SK-N-SH (cell line): ENCODE results near the gene TSPAN12. TPM values are rescaled to one million over a fixed set of nuclear protein-coding genes. Genes with fewer than 3 reads are reported as not detected.

Source experiments
- CTCF ChIA-PET: fragments of 300-600, 350-600 bp; formaldehyde crosslinking; extraction: SDS; loops from one replicate; lab custom pipeline; 2021; lab: Yijun Ruan, JAX
- POLR2A ChIA-PET: fragments of 350-600 bp; sonication (Branson Sonifier 250); formaldehyde crosslinking; extraction: SDS; loops from one replicate; lab custom pipeline; 2020; ENCODE audit warnings: antibody characterized with exemption, inconsistent platforms; lab: Yijun Ruan, JAX
- DNase-seq: peaks from one replicate; pipeline ENCODE4 v3.0.0; 2012
- H2AFZ ChIP-seq: fragments of 200-600 bp; sonication (generic); 2 replicates; pipeline ENCODE4 v1.8.1; 2016; ENCODE audit warnings: antibody characterized with exemption, mild to moderate bottlenecking, low read depth
- H3F3A ChIP-seq: fragments of 200-600 bp; sonication (generic); replicated peaks from 2 replicates; pipeline ENCODE3; 2016; ENCODE audit warnings: antibody characterized with exemption, mild to moderate bottlenecking; ENCODE audit not compliant: insufficient read depth
- H3K27ac ChIP-seq, 2 experiments: fragments of 200-500 bp in 1 of 2; fragments of 200-600 bp in 1 of 2; sonication (Bioruptor generic) in 1 of 2; sonication (generic), shearing (Covaris generic) in 1 of 2; 2 replicates each; pipeline versions ENCODE4 v1.5.1 to v1.6.1; 2014 to 2016; ENCODE audit warnings: low read depth in 2 of 2, inconsistent platforms in 1 of 2, low read length in 1 of 2, mild to moderate bottlenecking in 1 of 2, mixed read lengths in 1 of 2
- H3K27me3 ChIP-seq: fragments of 200-600 bp; sonication (generic), shearing (Covaris generic); 2 replicates; pipeline ENCODE4 v1.6.1; 2016; ENCODE audit warnings: mixed run types; ENCODE audit not compliant: insufficient read depth
- H3K36me3 ChIP-seq, 2 experiments: fragments of 200-500 bp in 1 of 2; fragments of 200-600 bp in 1 of 2; sonication (Bioruptor generic) in 1 of 2; sonication (generic) in 1 of 2; replicated peaks in 1 of 2; 2 replicates each; pipeline versions ENCODE3 to v1.5.1; 2014 to 2016; ENCODE audit warnings: low read length in 1 of 2, mild to moderate bottlenecking in 1 of 2; ENCODE audit not compliant: insufficient read depth in 2 of 2, control insufficient read depth in 1 of 2
- H3K4me1 ChIP-seq, 2 experiments: fragments of 200-500 bp in 1 of 2; fragments of 200-600 bp in 1 of 2; sonication (Bioruptor generic) in 1 of 2; sonication (generic), shearing (Covaris generic) in 1 of 2; 2 replicates each; pipeline versions ENCODE4 v1.5.1 to v1.6.1; 2014 to 2016; ENCODE audit warnings: low read depth in 1 of 2, low read length in 1 of 2, mixed run types in 1 of 2; ENCODE audit not compliant: insufficient read depth in 2 of 2, control insufficient read depth in 1 of 2
- H3K4me2 ChIP-seq: fragments of 200-600 bp; sonication (generic), shearing (Covaris generic); 2 replicates; pipeline ENCODE4 v1.6.1; 2017; ENCODE audit warnings: mixed run types
- H3K4me3 ChIP-seq, 2 experiments: fragments of 200-500 bp in 1 of 2; fragments of 200-600 bp in 1 of 2; sonication (Bioruptor generic) in 1 of 2; sonication (generic), shearing (Covaris generic) in 1 of 2; 2 replicates each; pipeline versions ENCODE4 v1.5.1 to v1.8.1; 2014 to 2016; ENCODE audit warnings: low read depth in 2 of 2, inconsistent platforms in 1 of 2, low read length in 1 of 2, mild to moderate bottlenecking in 1 of 2, mixed read lengths in 1 of 2, moderate library complexity in 1 of 2
- H3K79me2 ChIP-seq: fragments of 200-600 bp; sonication (generic); 2 replicates; pipeline ENCODE4 v1.8.1; 2017; ENCODE audit warnings: mild to moderate bottlenecking; ENCODE audit not compliant: insufficient read depth
- H3K9ac ChIP-seq: fragments of 200-600 bp; sonication (generic); 2 replicates; pipeline ENCODE4 v1.6.1; 2017; ENCODE audit warnings: mixed run types
- H3K9me2 ChIP-seq: fragments of 200-600 bp; sonication (generic); 2 replicates; pipeline ENCODE4 v1.6.1; 2017; ENCODE audit warnings: mixed run types
- H3K9me3 ChIP-seq: fragments of 200-600 bp; sonication (generic); 2 replicates; pipeline ENCODE4 v1.6.1; 2017; ENCODE audit warnings: mixed run types, mild to moderate bottlenecking, moderate library complexity
- H4K20me1 ChIP-seq: fragments of 200-600 bp; sonication (generic); 2 replicates; pipeline ENCODE4 v1.6.1; 2017; ENCODE audit warnings: mild to moderate bottlenecking, mixed run types; ENCODE audit not compliant: insufficient read depth
- EP300 ChIP-seq, 2 experiments: IDR thresholded peaks; 2 replicates each; pipeline versions ENCODE4 v1.4.0 to v1.6.1; 2012; ENCODE audit warnings: borderline replicate concordance in 1 of 2, low read depth in 1 of 2, low read length in 1 of 2
- FOXJ3 ChIP-seq: sonication (generic); formaldehyde crosslinking; IDR thresholded peaks from 2 replicates; pipeline ENCODE4 v1.5.1; 2020; ENCODE audit warnings: mild to moderate bottlenecking, missing genetic modification reagents
- JUND ChIP-seq: IDR thresholded peaks from 2 replicates; pipeline ENCODE4 v1.4.0; 2012
- MEF2A ChIP-seq: IDR thresholded peaks from 2 replicates; pipeline ENCODE4 v1.4.0; 2012; ENCODE audit warnings: low read depth, borderline replicate concordance
- MXI1 ChIP-seq: IDR thresholded peaks from 2 replicates; pipeline ENCODE4 v1.6.1; 2012; ENCODE audit warnings: mild to moderate bottlenecking, low read depth, low read length, improper control_type of control experiment
- NRF1 ChIP-seq: IDR thresholded peaks from 2 replicates; pipeline ENCODE4 v1.6.1; 2012; ENCODE audit warnings: low read depth, mild to moderate bottlenecking, low read length
- SMC3 ChIP-seq: IDR thresholded peaks from 2 replicates; pipeline ENCODE4 v1.6.1; 2012; ENCODE audit warnings: low read depth, low read length, improper control_type of control experiment
- TCF12 ChIP-seq: IDR thresholded peaks from 2 replicates; pipeline ENCODE4 v1.4.0; 2012
- YY1 ChIP-seq: IDR thresholded peaks from 2 replicates; pipeline ENCODE4 v1.4.0; 2012; ENCODE audit warnings: low read depth, mild to moderate bottlenecking
- WGBS: methylation state at CpG from one replicate; pipeline ENCODE4 v1.1.6; 2017; ENCODE audit warnings: low lambda C conversion rate; 5-methylcytosine and 5-hydroxymethylcytosine counted together
- polyA plus RNA-seq, 3 experiments: library from polyadenylated mRNA; depleted of rRNA; stranded (reverse); fragments of >200 nt; gene quantifications; 2 replicates each; pipeline ENCODE4 v1.2.3, GENCODE V29; 2012
- TF ChIP-seq, protein P1 (sequence below): IDR thresholded peaks from 2 replicates; pipeline ENCODE4 v1.4.0; 2012; ENCODE audit warnings: low read depth, borderline replicate concordance
- TF ChIP-seq, protein P2 (sequence below): fragments of 150-350 bp; IDR thresholded peaks from 2 replicates; pipeline ENCODE4 v1.6.1; 2016; ENCODE audit warnings: mild to moderate bottlenecking, low read depth, low read length

TSPAN12 gene
- polyA plus RNA-seq, 1 of the 3 experiments (the other 2 are of a cell fraction): not detected

DNA sequence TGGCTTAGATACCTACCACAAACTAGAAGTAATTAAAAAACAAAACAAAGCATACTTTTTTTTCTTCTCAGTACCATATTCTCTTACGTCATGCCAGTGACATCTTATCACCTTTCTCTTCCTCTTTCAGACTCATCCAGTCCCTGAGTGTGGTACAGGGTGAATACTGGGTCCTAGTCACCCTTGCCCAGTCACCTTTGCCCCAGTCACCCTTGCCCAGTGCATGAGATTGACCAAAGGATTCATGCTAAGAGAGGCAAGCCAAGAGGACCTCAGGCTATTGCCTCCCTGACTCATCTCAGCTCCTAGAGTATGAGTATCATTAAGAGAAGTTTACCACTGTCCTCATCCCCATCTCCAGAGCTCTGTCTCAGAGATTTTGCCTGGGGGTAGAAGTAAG lies 10.0 kb upstream of the TSPAN12 start:
- Histone ChIP-seq H3K79me2 (no peaks in the 10 kb centered on the region; the same call in 1 of the 2 replicates), H3F3A (no peaks in the 10 kb centered on the region), H4K20me1 (no peaks in the 10 kb centered on the region), H3K9me2 (no peaks in the 10 kb centered on the region), H3K27me3 (peaks cover 35% of the 10 kb centered on the region; the same call in 1 of the 2 replicates), H3K4me2 (no peak overlapping the region), H3K9me3 (no peaks in the 10 kb centered on the region), H3K4me1 (no peaks in the 10 kb centered on the region), H3K4me3 (no peak overlapping the region), H3K36me3 (no peaks in the 10 kb centered on the region), H3K9ac (no peak overlapping the region), H2AFZ (no peak overlapping the region), H3K27ac (no peak overlapping the region)
- TF ChIP-seq, protein P1, sequence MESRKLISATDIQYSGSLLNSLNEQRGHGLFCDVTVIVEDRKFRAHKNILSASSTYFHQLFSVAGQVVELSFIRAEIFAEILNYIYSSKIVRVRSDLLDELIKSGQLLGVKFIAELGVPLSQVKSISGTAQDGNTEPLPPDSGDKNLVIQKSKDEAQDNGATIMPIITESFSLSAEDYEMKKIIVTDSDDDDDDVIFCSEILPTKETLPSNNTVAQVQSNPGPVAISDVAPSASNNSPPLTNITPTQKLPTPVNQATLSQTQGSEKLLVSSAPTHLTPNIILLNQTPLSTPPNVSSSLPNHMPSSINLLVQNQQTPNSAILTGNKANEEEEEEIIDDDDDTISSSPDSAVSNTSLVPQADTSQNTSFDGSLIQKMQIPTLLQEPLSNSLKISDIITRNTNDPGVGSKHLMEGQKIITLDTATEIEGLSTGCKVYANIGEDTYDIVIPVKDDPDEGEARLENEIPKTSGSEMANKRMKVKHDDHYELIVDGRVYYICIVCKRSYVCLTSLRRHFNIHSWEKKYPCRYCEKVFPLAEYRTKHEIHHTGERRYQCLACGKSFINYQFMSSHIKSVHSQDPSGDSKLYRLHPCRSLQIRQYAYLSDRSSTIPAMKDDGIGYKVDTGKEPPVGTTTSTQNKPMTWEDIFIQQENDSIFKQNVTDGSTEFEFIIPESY: no peak
- no peak for TF ChIP-seq MEF2A
- no peak for TF ChIP-seq TCF12
- TF ChIP-seq NRF1: no peak
- TF ChIP-seq, protein P2, sequence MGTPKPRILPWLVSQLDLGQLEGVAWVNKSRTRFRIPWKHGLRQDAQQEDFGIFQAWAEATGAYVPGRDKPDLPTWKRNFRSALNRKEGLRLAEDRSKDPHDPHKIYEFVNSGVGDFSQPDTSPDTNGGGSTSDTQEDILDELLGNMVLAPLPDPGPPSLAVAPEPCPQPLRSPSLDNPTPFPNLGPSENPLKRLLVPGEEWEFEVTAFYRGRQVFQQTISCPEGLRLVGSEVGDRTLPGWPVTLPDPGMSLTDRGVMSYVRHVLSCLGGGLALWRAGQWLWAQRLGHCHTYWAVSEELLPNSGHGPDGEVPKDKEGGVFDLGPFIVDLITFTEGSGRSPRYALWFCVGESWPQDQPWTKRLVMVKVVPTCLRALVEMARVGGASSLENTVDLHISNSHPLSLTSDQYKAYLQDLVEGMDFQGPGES: no peak
- no peak for TF ChIP-seq FOXJ3 (CRISPR knock-in tag)
- no peak for DNase-seq
- WGBS: 33% methylated on average over 1 of the region's 1 CpG
- CTCF ChIA-PET: interaction anchor here (0.7 to 1.5 kb wide), 4 partner anchors 11 to 209 kb away, joined by 3 to 6 read pairs (median 4); partner anchors contain the start of gene TSPAN12
- POLR2A ChIA-PET: no interaction called here

DNA sequence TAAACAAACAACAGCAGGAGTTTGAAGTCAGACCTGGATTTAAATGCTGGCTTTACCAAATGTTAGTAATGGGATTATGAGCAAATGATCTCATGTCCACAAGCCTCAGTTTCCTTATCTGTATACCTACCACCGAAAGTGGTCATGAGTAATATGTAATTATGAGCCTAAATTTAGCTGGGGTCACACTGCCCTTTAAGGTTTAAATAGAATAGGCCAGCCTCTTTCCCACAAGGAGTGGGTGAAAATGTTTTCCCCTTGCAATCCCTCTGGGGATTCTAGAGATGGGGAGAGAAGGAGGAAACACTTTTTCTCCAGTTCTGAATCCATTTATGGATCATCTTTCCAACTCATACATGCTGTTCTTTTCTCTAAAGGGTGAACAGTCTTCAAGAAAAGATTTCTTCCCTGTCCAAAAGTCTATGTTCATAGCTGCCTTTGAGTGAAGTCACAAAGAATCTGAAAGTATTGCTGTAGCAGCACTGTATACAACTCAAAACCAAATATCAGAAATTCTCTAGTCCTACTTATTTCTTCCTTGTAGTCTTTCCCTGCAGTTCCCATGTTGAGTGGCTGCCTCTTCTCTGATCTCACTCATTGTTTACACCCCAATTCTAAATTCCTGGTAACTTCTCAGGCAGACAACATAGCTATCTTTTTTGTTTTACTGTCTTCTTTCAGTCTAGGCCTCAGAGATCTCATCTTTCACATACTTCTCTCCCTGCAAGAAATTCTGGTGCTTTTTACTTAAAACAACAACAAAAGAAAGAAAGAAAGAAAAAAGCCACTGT lies 7.4 kb upstream of the TSPAN12 start:
- Histone ChIP-seq H3K4me3 (no peak overlapping the region), H3K9me3 (no peaks in the 10 kb centered on the region), H4K20me1 (no peaks in the 10 kb centered on the region), H3K27me3 (peaks cover 37% of the 10 kb centered on the region; the same call in 1 of the 2 replicates), H3K79me2 (no peaks in the 10 kb centered on the region), H3K27ac (no peak overlapping the region), H2AFZ (no peak overlapping the region), H3K4me1 (no peaks in the 10 kb centered on the region), H3K9me2 (no peaks in the 10 kb centered on the region), H3K36me3 (no peaks in the 10 kb centered on the region), H3K4me2 (no peak overlapping the region), H3K9ac (no peak overlapping the region), H3F3A (no peaks in the 10 kb centered on the region)
- 4% methylated on average over 1 of the region's 1 CpG for WGBS
- DNase-seq: no peak
- ChIA-PET POLR2A (no interaction called here), CTCF (interaction anchor here (1.3 to 1.5 kb wide), 2 partner anchors 8 to 243 kb away, joined by 3 to 4 read pairs; no protein-coding TSS in a partner anchor)
- TF ChIP-seq TCF12: no peak
- TF ChIP-seq YY1: no peak
- no peak for TF ChIP-seq JUND
- no peak for TF ChIP-seq EP300 (IDR thresholded peaks at IDR 0.05; ENCODE audit: borderline replicate concordance in 1 of 2, low read depth in 1 of 2, low read length in 1 of 2)
- TF ChIP-seq, protein P1: no peak
- no peak for TF ChIP-seq MXI1
- TF ChIP-seq SMC3: no peak
